Neutrophil (primary cell): ENCODE results near the gene TAF1C.

Source experiments
- H3K27ac ChIP-seq: fragments of 200-600 bp; sonication (generic); 2 replicates; pipeline ENCODE4 v1.5.1; 2016; ENCODE audit warnings: mild to moderate bottlenecking, moderate library complexity
- H3K27me3 ChIP-seq: fragments of 200-600 bp; sonication (generic); 2 replicates; pipeline ENCODE4 v1.6.0; 2016; ENCODE audit warnings: mild to moderate bottlenecking
- H3K36me3 ChIP-seq: fragments of 200-600 bp; sonication (generic); 2 replicates; pipeline ENCODE4 v1.5.1; 2017
- H3K4me1 ChIP-seq, 2 experiments: fragments of 200-600 bp in 1 of 2; sonication (generic) in 1 of 2; 1 replicate in 1 of 2; 2 replicates in 1 of 2; pipeline versions ENCODE4 v1.5.1 to v1.6.1; 2013 to 2016; ENCODE audit warnings: low read depth in 1 of 2, low read length in 1 of 2, mild to moderate bottlenecking in 1 of 2, moderate library complexity in 1 of 2; ENCODE audit not compliant: control insufficient read depth in 1 of 2, insufficient read depth in 1 of 2
- H3K4me3 ChIP-seq, 2 experiments: fragments of 200-600 bp in 1 of 2; sonication (generic) in 1 of 2; 1 replicate in 1 of 2; 2 replicates in 1 of 2; pipeline ENCODE4 v1.5.1; 2013 to 2016; ENCODE audit warnings: low read depth in 1 of 2, low read length in 1 of 2, mild to moderate bottlenecking in 1 of 2, moderate library complexity in 1 of 2
- H3K9me3 ChIP-seq: fragments of 200-600 bp; sonication (generic); 2 replicates; pipeline ENCODE4 v1.5.1; 2016
- TF ChIP-seq, protein P1 (sequence below): fragments of 200-600 bp; sonication (generic); IDR thresholded peaks from 2 replicates; pipeline ENCODE4 v1.5.1; 2016; ENCODE audit warnings: antibody characterized with exemption

The TAF1C gene, protein sequence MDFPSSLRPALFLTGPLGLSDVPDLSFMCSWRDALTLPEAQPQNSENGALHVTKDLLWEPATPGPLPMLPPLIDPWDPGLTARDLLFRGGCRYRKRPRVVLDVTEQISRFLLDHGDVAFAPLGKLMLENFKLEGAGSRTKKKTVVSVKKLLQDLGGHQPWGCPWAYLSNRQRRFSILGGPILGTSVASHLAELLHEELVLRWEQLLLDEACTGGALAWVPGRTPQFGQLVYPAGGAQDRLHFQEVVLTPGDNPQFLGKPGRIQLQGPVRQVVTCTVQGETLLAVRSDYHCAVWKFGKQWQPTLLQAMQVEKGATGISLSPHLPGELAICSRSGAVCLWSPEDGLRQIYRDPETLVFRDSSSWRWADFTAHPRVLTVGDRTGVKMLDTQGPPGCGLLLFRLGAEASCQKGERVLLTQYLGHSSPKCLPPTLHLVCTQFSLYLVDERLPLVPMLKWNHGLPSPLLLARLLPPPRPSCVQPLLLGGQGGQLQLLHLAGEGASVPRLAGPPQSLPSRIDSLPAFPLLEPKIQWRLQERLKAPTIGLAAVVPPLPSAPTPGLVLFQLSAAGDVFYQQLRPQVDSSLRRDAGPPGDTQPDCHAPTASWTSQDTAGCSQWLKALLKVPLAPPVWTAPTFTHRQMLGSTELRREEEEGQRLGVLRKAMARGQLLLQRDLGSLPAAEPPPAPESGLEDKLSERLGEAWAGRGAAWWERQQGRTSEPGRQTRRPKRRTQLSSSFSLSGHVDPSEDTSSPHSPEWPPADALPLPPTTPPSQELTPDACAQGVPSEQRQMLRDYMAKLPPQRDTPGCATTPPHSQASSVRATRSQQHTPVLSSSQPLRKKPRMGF

GRCh38 chr16:84186685-84187437 is at the start of gene TAF1C:
Gene TAF1C, minus strand, starts transcription at chr16:84187057. Its CDS starts 2,069 bp downstream, at chr16:84184988.
- Histone ChIP-seq H3K4me3 (peak within 1 kb of the TSS; percentile 89 to 97), H3K27me3 (no peaks in the 10 kb centered on the region), H3K9me3 (no peaks in the 10 kb centered on the region), H3K27ac (peak within 1 kb of the TSS; percentile 65), H3K4me1 (peaks cover 11 to 13% of the 10 kb centered on the region in 2 experiments), H3K36me3 (peaks cover 29% of the 10 kb centered on the region)
- TF ChIP-seq, protein P1, sequence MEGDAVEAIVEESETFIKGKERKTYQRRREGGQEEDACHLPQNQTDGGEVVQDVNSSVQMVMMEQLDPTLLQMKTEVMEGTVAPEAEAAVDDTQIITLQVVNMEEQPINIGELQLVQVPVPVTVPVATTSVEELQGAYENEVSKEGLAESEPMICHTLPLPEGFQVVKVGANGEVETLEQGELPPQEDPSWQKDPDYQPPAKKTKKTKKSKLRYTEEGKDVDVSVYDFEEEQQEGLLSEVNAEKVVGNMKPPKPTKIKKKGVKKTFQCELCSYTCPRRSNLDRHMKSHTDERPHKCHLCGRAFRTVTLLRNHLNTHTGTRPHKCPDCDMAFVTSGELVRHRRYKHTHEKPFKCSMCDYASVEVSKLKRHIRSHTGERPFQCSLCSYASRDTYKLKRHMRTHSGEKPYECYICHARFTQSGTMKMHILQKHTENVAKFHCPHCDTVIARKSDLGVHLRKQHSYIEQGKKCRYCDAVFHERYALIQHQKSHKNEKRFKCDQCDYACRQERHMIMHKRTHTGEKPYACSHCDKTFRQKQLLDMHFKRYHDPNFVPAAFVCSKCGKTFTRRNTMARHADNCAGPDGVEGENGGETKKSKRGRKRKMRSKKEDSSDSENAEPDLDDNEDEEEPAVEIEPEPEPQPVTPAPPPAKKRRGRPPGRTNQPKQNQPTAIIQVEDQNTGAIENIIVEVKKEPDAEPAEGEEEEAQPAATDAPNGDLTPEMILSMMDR, result peak; percentile 98

DNA sequence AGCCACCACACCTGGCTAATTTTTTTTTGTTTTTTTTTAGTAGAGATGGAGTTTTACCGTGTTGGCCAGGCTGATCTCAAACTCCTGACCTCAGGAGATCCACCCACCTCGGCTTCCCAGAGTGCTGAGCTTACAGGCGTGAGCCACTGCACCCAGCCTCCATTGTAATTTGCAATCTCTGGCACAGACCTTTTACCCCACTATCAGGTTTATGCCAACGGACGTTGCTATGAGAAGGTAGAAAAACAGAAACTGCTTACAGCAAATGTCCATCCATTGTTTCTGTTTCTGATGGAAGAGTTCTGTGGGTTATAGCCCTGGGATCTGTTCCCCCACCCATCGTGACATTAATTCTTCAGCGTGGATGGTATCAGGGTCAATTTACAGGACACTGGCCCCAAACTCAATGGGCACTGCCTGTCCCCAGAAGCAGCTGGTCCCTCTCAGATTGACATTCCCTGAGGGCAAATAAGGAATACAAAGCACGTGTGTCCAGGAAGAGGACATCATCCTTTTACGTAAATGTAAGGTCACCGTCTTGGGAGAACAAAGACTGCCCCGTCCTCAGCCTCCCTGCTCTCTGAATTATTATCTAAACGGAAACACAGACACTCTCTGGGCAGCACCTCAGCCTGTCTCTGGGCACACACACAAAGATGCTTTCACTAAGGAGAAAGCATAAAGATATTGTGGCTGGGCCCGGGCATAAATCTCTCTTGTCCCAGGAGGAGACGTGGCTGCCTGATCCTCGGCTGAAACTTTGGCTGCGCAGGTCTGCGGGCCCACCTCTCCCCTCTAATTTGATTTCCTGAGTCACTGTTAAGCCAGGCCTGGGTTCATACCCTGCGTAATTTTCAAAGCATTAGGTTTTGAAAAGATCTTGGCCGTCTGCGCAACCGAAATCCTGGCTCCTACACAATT is 47.7 kb upstream of the TAF1C start:
- Histone ChIP-seq H3K4me1 (peaks cover 0 to 5% of the 10 kb centered on the region in 2 experiments), H3K4me3 (no peak overlapping the region), H3K9me3 (no peaks in the 10 kb centered on the region), H3K36me3 (no peaks in the 10 kb centered on the region), H3K27me3 (peaks cover 31% of the 10 kb centered on the region), H3K27ac (no peak overlapping the region)
- TF ChIP-seq, protein P1, result no peak

DNA sequence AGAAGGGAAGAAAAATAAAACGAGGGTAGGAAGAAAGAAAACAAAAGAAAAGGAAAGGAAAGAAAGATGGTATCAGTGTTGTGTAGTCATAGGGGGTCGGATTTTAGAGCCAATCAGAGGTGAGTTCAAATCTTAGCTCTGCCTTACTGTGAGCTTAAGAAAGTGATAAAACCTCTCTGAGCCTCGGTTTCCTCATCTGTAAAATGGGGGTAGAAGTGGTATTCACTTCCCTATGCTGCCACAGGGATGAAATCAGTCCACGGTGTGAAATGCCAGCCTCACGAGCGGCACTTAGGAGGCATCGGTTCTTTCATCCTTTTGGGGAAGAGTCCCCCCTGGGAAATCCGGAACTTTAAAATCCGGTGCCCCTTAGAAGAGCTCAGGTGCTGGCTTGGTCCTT is 46.9 kb upstream of the TAF1C start:
- Histone ChIP-seq H3K4me3 (no peak overlapping the region), H3K27ac (no peak overlapping the region), H3K36me3 (no peaks in the 10 kb centered on the region), H3K9me3 (no peaks in the 10 kb centered on the region), H3K27me3 (peaks cover 31% of the 10 kb centered on the region), H3K4me1 (no peaks in the 10 kb centered on the region)
- TF ChIP-seq, protein P1, result no peak

GRCh38 chr16:84232969-84233368 is 46.1 kb upstream of the TAF1C start:
- H3K4me3 ChIP-seq, result no peak overlapping the region
- H3K36me3 ChIP-seq, result no peaks in the 10 kb centered on the region
- no peaks in the 10 kb centered on the region for H3K9me3 ChIP-seq
- no peaks in the 10 kb centered on the region for H3K4me1 ChIP-seq
- H3K27ac ChIP-seq, result no peak overlapping the region
- TF ChIP-seq, protein P1, result no peak
- H3K27me3 ChIP-seq, result peaks cover 39% of the 10 kb centered on the region
